ENCODE measurements around the gene LRMDA. TPM values are rescaled to one million over a fixed set of nuclear protein-coding genes. Genes with fewer than 3 reads are reported as not detected.

LRMDA gene
- total and polyA plus RNA-seq, 12 donors: 30.7 to 132 (median 78.1) TPM

- intact Hi-C loops (cut with DNase I): no loop called here
- Histone ChIP-seq H3K9me3 (replicated peaks in 1 of 3) (no peaks in the 10 kb centered on the region), H3K27ac (no peak overlapping the region), H3K36me3 (replicated peaks in 1 of 2) (no peaks in the 10 kb centered on the region), H3K4me1 (replicated peaks in 1 of 2) (peaks cover 0 to 6% of the 10 kb centered on the region in 2 donors), H3K27me3 (no peaks in the 10 kb centered on the region), H3K4me3 (no peak overlapping the region)
- WGBS, 4 donors: 79 to 94% (median 87%) methylated on average over 2 of the region's 2 CpGs
- TF ChIP-seq POLR2A (IDR thresholded peaks at IDR 0.05): no peak
- no peak for TF ChIP-seq CTCF (IDR thresholded peaks at IDR 0.05)
- no peak for DNase-seq
These were observed 896.9 kb downstream of the LRMDA start for GRCh38 chr10:76328348-76328747.

GRCh38 chr10:76329891-76330575 lies 898.6 kb downstream of the LRMDA start:
- Histone ChIP-seq H3K27me3 (no peaks in the 10 kb centered on the region), H3K4me1 (replicated peaks in 1 of 2) (peaks cover 0 to 3% of the 10 kb centered on the region in 2 donors), H3K9me3 (replicated peaks in 1 of 3) (no peaks in the 10 kb centered on the region), H3K4me3 (no peak overlapping the region), H3K27ac (no peak overlapping the region), H3K36me3 (replicated peaks in 1 of 2) (no peaks in the 10 kb centered on the region)
- TF ChIP-seq POLR2A (IDR thresholded peaks at IDR 0.05): no peak
- 88 to 94% (median 89%) methylated on average over 5 of the region's 5 CpGs for WGBS, 4 donors
- no peak for DNase-seq
- intact Hi-C loops (cut with DNase I): no loop called here

- H3K4me3 ChIP-seq: no peak overlapping the region
- 92 to 95% (median 93%) methylated on average over 4 of the region's 4 CpGs for WGBS, 4 donors
- no peak overlapping the region for H3K27ac ChIP-seq
- H3K9me3 ChIP-seq (replicated peaks in 1 of 3): no peaks in the 10 kb centered on the region
- H3K4me1 ChIP-seq (replicated peaks in 1 of 2): peaks cover 11 to 18% of the 10 kb centered on the region in 2 donors
- intact Hi-C loops (cut with DNase I): no loop called here
- no peaks in the 10 kb centered on the region for H3K27me3 ChIP-seq
- TF ChIP-seq POLR2A (IDR thresholded peaks at IDR 0.05) (no peak), CTCF (IDR thresholded peaks at IDR 0.05) (no peak)
- H3K36me3 ChIP-seq (replicated peaks in 1 of 2): no peaks in the 10 kb centered on the region
- DNase-seq: no peak
These were observed 900.3 kb downstream of the LRMDA start for GRCh38 chr10:76331742-76332141.

- no peak for DNase-seq
- WGBS, 4 donors: 88 to 93% (median 92%) methylated on average over 2 of the region's 2 CpGs
- peaks cover 19% of the 10 kb centered on the region in 2 donors for H3K4me1 ChIP-seq (replicated peaks in 1 of 2)
- H3K36me3 ChIP-seq (replicated peaks in 1 of 2): no peaks in the 10 kb centered on the region
- intact Hi-C loops (cut with DNase I): no loop called here
- H3K9me3 ChIP-seq (replicated peaks in 1 of 3): no peaks in the 10 kb centered on the region
- no peak overlapping the region for H3K27ac ChIP-seq
- no peaks in the 10 kb centered on the region for H3K27me3 ChIP-seq
- no peak overlapping the region for H3K4me3 ChIP-seq
- TF ChIP-seq POLR2A (IDR thresholded peaks at IDR 0.05) (no peak), CTCF (IDR thresholded peaks at IDR 0.05) (no peak)
These were observed 901.9 kb downstream of the LRMDA start for GRCh38 chr10:76333326-76333725.

GRCh38 chr10:76333796-76334195 lies 902.4 kb downstream of the LRMDA start:
- no peak for TF ChIP-seq CTCF (IDR thresholded peaks at IDR 0.05)
- no peak for TF ChIP-seq POLR2A (IDR thresholded peaks at IDR 0.05)
- intact Hi-C loops (cut with DNase I): no loop called here
- Histone ChIP-seq H3K36me3 (replicated peaks in 1 of 2) (no peaks in the 10 kb centered on the region), H3K9me3 (replicated peaks in 1 of 3) (no peaks in the 10 kb centered on the region), H3K4me3 (no peak overlapping the region), H3K4me1 (replicated peaks in 1 of 2) (peaks cover 19% of the 10 kb centered on the region in 2 donors), H3K27ac (no peak overlapping the region), H3K27me3 (no peaks in the 10 kb centered on the region)
- no peak for DNase-seq
- WGBS, 4 donors: 83 to 96% (median 88%) methylated on average over 4 of the region's 4 CpGs

Data from adrenal gland (tissue), 12 donors.